GM18526 (cell line): Measurements from ENCODE around the gene TMEM196.

Experiments used
- POLR2A ChIP-seq: IDR thresholded peaks from 3 replicates; pipeline ENCODE4 v1.6.1; 2011; ENCODE audit not compliant: insufficient read length; ENCODE audit errors: extremely low read depth

TMEM196 gene

GRCh38 chr7:19674266-19674960, 99.0 kb downstream of the TMEM196 start:
- TF ChIP-seq POLR2A: no peak

GRCh38 chr7:19670806-19671205, 102.6 kb downstream of the TMEM196 start:
- TF ChIP-seq POLR2A: no peak
